Measurements from ENCODE around the gene GALNT10. TPM values are rescaled to one million over a fixed set of nuclear protein-coding genes. Genes with fewer than 3 reads are reported as not detected.

GALNT10 gene
- total RNA-seq, 4 donors from 2014 or later, result 5.6 to 22.9 (median 14.4) TPM

DNA sequence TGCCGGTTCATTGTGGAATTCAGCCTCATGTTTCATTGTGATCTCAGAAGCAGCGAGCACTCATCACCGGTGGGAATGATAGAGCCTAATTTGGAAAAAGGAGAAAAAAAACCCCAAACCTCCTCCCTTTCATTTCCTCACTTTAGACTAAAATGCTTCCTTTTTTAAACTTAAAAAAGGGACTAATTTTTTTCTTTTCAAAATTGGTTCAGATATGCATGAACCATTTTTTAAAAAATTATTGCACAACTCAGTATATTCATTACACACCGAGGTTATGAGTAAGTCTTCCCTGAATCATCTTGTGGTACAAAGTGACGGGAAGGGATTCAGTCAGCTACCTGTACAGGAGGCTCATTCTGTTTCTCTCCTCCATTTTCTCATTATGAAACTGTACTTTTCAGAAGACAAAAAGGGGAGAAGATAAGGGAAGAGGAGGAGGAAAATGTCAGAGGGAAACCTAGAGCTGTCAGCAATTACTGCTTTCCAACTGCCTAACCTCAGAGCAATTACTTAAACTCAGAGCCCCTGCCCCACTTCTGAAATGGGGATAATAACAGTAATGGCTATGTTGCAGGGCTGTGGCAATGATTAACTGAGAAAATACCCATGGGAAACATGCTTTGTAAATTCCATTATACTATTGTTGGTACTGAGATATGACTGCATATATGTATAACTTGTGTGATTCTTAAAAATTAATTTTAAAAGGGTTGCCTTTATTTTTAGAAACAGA is 24.0 kb downstream of the GALNT10 start:
- Histone ChIP-seq H3K27me3 (no peaks in the 10 kb centered on the region), H3K4me3 (no peak overlapping the region), H3K27ac (no peak overlapping the region), H3K36me3 (no peaks in the 10 kb centered on the region), H3K4me1 (no peaks in the 10 kb centered on the region), H3K9me3 (no peaks in the 10 kb centered on the region)
- TF ChIP-seq, protein P1, sequence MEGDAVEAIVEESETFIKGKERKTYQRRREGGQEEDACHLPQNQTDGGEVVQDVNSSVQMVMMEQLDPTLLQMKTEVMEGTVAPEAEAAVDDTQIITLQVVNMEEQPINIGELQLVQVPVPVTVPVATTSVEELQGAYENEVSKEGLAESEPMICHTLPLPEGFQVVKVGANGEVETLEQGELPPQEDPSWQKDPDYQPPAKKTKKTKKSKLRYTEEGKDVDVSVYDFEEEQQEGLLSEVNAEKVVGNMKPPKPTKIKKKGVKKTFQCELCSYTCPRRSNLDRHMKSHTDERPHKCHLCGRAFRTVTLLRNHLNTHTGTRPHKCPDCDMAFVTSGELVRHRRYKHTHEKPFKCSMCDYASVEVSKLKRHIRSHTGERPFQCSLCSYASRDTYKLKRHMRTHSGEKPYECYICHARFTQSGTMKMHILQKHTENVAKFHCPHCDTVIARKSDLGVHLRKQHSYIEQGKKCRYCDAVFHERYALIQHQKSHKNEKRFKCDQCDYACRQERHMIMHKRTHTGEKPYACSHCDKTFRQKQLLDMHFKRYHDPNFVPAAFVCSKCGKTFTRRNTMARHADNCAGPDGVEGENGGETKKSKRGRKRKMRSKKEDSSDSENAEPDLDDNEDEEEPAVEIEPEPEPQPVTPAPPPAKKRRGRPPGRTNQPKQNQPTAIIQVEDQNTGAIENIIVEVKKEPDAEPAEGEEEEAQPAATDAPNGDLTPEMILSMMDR (IDR thresholded peaks at IDR 0.05), result no peak
- TF ChIP-seq POLR2A (IDR thresholded peaks at IDR 0.05), result no peak
- intact Hi-C loops (cut with DNase I; ENCODE audit: low total_unique reads), result no loop called here
- DNase-seq, result no peak

DNA sequence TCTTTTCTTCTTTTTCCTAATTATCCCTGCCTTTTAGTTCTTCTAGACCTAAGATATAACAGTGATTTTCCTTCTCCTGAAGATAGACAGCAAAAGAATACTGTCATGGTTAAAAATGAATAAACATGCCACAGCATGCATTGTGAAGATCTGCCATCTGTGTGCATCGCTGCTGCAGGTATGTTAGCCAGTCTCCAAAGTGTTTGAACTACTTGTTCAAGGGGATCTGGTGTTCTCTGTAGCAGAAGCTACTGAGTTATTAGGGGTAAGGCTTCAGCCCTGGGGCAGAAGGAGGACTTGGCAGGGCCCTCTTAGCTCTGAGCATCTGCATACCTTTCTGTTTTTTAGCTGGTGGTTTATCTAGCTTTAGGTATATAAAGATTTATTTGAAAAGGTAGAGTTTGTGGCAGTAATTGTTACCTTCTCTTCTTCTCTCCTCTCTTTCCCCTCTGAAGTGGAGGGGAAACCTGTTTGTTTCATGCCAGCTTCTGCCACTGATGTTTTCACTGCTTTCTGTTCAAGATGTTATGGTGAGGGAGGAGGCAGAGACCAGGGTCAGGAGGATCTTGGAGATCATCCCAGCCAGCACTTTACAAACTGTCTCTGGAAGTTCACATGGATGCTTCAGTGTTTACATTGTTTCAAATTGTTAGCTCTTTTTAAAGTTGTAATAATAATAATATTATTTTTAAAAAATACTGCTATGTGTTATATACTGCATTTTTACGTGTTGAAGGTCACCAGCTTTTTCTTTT is 25.2 kb downstream of the GALNT10 start:
- Histone ChIP-seq H3K27ac (no peak overlapping the region), H3K4me1 (no peaks in the 10 kb centered on the region)
- intact Hi-C loops (cut with DNase I; ENCODE audit: low total_unique reads), result no loop called here

DNA sequence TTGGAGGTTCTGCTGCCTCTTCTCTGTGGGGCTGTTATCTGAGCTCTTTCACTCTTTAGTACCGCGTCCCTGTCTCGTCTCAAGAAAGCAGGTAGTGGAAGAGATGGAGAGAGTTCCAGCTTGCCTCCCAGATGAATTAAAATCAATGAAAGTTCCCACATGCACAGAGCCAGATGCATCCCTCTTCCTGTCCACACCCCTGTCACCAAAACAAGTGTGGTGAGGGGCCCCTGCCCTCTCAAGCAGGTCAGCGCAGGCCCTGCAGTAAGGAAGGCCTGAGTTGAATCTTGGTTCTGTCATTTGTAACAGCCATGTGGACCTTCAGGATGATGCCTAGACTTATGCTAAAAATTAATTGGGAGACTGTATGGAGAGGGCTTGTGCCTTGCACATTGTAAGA is 26.9 kb downstream of the GALNT10 start:
- DNase-seq, result no peak
- intact Hi-C loops (cut with DNase I; ENCODE audit: low total_unique reads), result no loop called here
- Histone ChIP-seq H3K27me3 (no peaks in the 10 kb centered on the region), H3K9me3 (no peaks in the 10 kb centered on the region), H3K4me1 (no peaks in the 10 kb centered on the region), H3K36me3 (no peaks in the 10 kb centered on the region), H3K4me3 (no peak overlapping the region), H3K27ac (no peak overlapping the region)
- TF ChIP-seq POLR2A (IDR thresholded peaks at IDR 0.05), result no peak
- TF ChIP-seq, protein P1 (IDR thresholded peaks at IDR 0.05), result no peak

More for the DNA sequence above, 25.2 kb downstream of the GALNT10 start:
- Histone ChIP-seq H3K9me3 (no peaks in the 10 kb centered on the region), H3K4me3 (no peak overlapping the region), H3K27me3 (no peaks in the 10 kb centered on the region), H3K36me3 (no peaks in the 10 kb centered on the region)
- no peak for DNase-seq
- TF ChIP-seq, protein P1 (IDR thresholded peaks at IDR 0.05), result no peak
- no peak for TF ChIP-seq POLR2A (IDR thresholded peaks at IDR 0.05)

DNA sequence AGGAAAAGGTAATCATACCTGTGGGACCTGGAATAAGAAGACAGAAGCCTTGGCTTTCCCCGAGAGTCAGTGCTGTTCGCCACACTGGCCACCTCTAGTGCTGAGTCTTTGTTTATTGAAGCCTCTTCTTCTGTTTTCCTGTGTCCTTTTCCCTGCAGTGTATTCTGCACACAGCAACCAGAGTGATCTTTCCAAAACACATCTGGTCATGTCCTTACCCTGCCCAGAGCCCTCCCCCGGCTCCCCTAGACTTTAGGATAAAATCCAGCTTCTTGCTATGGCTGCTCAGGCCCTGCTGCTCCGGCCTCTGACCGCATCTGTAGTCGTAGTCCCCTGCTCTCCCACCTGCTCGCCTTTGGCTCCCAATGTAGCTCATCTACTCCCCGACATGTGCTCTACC is 28.3 kb downstream of the GALNT10 start:
- H3K4me1 ChIP-seq, result no peaks in the 10 kb centered on the region

More for the DNA sequence above, 28.3 kb downstream of the GALNT10 start:
- TF ChIP-seq, protein P1 (IDR thresholded peaks at IDR 0.05), result no peak
- TF ChIP-seq POLR2A (IDR thresholded peaks at IDR 0.05), result no peak
- no peak overlapping the region for H3K4me3 ChIP-seq
- intact Hi-C loops (cut with DNase I; ENCODE audit: low total_unique reads), result no loop called here
- no peak overlapping the region for H3K27ac ChIP-seq
- H3K27me3 ChIP-seq, result no peaks in the 10 kb centered on the region
- no peaks in the 10 kb centered on the region for H3K9me3 ChIP-seq
- no peak for DNase-seq
- no peaks in the 10 kb centered on the region for H3K36me3 ChIP-seq

All from uterus (tissue), 4 donors.